ENCODE results near the gene CCDC7. TPM values are rescaled to one million over a fixed set of nuclear protein-coding genes. Genes with fewer than 3 reads are reported as not detected.

Gene CCDC7
- total RNA-seq, 2 donors from 2014 or later = 1.9 to 4.3 TPM

DNA sequence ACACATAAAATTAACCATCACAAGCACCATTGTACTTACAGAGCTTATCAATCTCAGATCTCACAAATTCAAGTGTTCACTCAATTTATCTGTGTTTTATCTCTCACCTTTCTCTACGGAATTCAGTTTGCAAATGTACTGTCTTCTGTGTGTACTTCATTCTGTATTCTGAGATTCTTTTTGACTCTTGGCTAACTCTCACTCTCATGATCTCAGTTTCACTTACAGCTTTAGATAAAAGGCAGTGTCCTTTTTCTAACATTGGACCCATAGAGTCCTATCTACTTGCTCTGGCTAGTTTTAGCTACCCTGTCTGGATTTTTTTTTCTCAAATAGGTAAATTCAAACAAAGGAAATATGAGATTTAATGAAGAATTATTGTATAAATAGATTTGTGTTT is 176.0 kb downstream of the CCDC7 start:
- H3K4me1 Mint-ChIP-seq = no peaks in the 10 kb centered on the region
- H3K9me3 ChIP-seq (ENCODE audit: control insufficient read depth, low read length) = no peaks in the 10 kb centered on the region
- no peak overlapping the region for H3K27ac ChIP-seq (ENCODE audit: low read depth, low read length)
- no peak overlapping the region for H3K4me3 ChIP-seq (ENCODE audit: low read length)
- peaks cover 6% of the 10 kb centered on the region for H3K9me3 Mint-ChIP-seq
- TF ChIP-seq, protein P1, sequence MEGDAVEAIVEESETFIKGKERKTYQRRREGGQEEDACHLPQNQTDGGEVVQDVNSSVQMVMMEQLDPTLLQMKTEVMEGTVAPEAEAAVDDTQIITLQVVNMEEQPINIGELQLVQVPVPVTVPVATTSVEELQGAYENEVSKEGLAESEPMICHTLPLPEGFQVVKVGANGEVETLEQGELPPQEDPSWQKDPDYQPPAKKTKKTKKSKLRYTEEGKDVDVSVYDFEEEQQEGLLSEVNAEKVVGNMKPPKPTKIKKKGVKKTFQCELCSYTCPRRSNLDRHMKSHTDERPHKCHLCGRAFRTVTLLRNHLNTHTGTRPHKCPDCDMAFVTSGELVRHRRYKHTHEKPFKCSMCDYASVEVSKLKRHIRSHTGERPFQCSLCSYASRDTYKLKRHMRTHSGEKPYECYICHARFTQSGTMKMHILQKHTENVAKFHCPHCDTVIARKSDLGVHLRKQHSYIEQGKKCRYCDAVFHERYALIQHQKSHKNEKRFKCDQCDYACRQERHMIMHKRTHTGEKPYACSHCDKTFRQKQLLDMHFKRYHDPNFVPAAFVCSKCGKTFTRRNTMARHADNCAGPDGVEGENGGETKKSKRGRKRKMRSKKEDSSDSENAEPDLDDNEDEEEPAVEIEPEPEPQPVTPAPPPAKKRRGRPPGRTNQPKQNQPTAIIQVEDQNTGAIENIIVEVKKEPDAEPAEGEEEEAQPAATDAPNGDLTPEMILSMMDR (conservative IDR thresholded peaks at IDR 0.05) = no peak
- H3K27me3 ChIP-seq (ENCODE audit: control insufficient read depth, insufficient read depth, low read length, poor library complexity, severe bottlenecking) = no peaks in the 10 kb centered on the region
- H3K4me3 Mint-ChIP-seq = no peak overlapping the region
- 40 to 48% methylated on average over 1 of the region's 1 CpG for WGBS, 2 experiments (ENCODE audit: insufficient coverage in 1 of 2, insufficient read length in 1 of 2)
- no peaks in the 10 kb centered on the region for H3K27me3 Mint-ChIP-seq (ENCODE audit: insufficient read depth)
- DNase-seq = no peak
- no peak overlapping the region for H3K27ac Mint-ChIP-seq
- no peaks in the 10 kb centered on the region for H3K4me1 ChIP-seq (ENCODE audit: control insufficient read depth, insufficient read depth, low read length)
- no peaks in the 10 kb centered on the region for H3K36me3 Mint-ChIP-seq (ENCODE audit: low read depth)
- H3K9ac ChIP-seq (ENCODE audit: extremely low read depth, low read length, poor library complexity, severe bottlenecking) = no peak overlapping the region
- H3K36me3 ChIP-seq (ENCODE audit: control insufficient read depth, insufficient read depth, low read length) = no peaks in the 10 kb centered on the region

DNA sequence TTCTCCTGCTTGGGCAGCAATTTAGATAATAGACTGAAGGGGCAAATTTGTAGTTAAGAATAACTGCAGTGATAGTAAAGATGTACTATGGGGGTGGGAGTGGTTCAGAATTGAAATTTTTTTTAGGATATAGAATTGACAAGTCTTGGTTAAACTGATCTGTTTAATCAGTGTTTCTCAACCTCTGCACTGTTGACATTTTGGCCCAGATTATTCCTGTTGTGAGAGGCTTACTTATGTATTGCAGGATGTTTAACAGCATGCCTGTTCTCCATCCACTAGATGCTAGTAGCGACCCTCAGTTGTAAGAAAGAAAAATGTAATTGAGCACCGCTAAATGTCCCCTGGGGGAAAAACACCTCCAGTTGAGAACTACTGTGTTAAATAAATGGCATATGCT is 176.5 kb downstream of the CCDC7 start:
- H3K36me3 Mint-ChIP-seq (ENCODE audit: low read depth) = no peaks in the 10 kb centered on the region
- no peak overlapping the region for H3K4me3 ChIP-seq (ENCODE audit: low read length)

DNA sequence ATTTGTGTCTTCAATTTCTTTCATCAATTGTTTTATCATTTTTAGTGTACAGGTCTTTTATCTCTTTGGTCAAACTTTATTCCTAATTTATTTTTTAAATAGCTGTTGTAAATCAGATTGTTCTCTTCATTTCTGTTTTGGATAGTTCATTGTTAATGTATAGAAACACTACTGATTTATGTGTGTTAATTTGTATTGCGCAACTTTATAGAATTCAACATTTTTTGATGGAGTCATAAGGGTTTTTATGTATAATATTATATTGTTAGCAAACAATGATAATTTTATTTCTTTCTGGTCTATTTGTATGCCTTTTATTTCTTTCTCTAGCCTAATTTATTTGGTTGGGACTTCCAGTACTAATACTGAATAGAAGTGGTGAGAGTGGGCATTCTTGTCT is 181.2 kb downstream of the CCDC7 start:
- Mint-ChIP-seq H3K27ac (no peak overlapping the region), H3K4me3 (no peak overlapping the region), H3K9me3 (peaks cover 7% of the 10 kb centered on the region), H3K36me3 (ENCODE audit: low read depth) (no peaks in the 10 kb centered on the region), H3K27me3 (ENCODE audit: insufficient read depth) (no peaks in the 10 kb centered on the region), H3K4me1 (no peaks in the 10 kb centered on the region)
- H3K27me3 ChIP-seq (ENCODE audit: control insufficient read depth, insufficient read depth, low read length, poor library complexity, severe bottlenecking) = no peaks in the 10 kb centered on the region
- DNase-seq = no peak
- H3K4me3 ChIP-seq (ENCODE audit: low read length) = no peak overlapping the region
- H3K27ac ChIP-seq (ENCODE audit: low read depth, low read length) = no peak overlapping the region
- no peaks in the 10 kb centered on the region for H3K4me1 ChIP-seq (ENCODE audit: control insufficient read depth, insufficient read depth, low read length)
- H3K9me3 ChIP-seq (ENCODE audit: control insufficient read depth, low read length) = no peaks in the 10 kb centered on the region
- no peak overlapping the region for H3K9ac ChIP-seq (ENCODE audit: extremely low read depth, low read length, poor library complexity, severe bottlenecking)
- no peaks in the 10 kb centered on the region for H3K36me3 ChIP-seq (ENCODE audit: control insufficient read depth, insufficient read depth, low read length)
- TF ChIP-seq, protein P1 (conservative IDR thresholded peaks at IDR 0.05) = no peak
- 86% methylated on average over 1 of the region's 1 CpG; no CpG with 5 or more reads in 1 of the 2 experiments for WGBS, 2 experiments (ENCODE audit: insufficient coverage in 1 of 2, insufficient read length in 1 of 2)

More for the DNA sequence above, 176.5 kb downstream of the CCDC7 start:
- Mint-ChIP-seq H3K9me3 (peaks cover 7% of the 10 kb centered on the region), H3K4me1 (no peaks in the 10 kb centered on the region), H3K4me3 (no peak overlapping the region), H3K27ac (no peak overlapping the region), H3K27me3 (ENCODE audit: insufficient read depth) (no peaks in the 10 kb centered on the region)
- H3K9me3 ChIP-seq (ENCODE audit: control insufficient read depth, low read length) = no peaks in the 10 kb centered on the region
- no peak for DNase-seq
- WGBS, 2 experiments (ENCODE audit: insufficient coverage in 1 of 2, insufficient read length in 1 of 2) = 76 to 100% methylated on average over 1 to 2 of the region's 2 CpGs
- TF ChIP-seq, protein P1 (conservative IDR thresholded peaks at IDR 0.05) = no peak
- no peak overlapping the region for H3K27ac ChIP-seq (ENCODE audit: low read depth, low read length)
- no peak overlapping the region for H3K9ac ChIP-seq (ENCODE audit: extremely low read depth, low read length, poor library complexity, severe bottlenecking)
- H3K27me3 ChIP-seq (ENCODE audit: control insufficient read depth, insufficient read depth, low read length, poor library complexity, severe bottlenecking) = no peaks in the 10 kb centered on the region
- H3K4me1 ChIP-seq (ENCODE audit: control insufficient read depth, insufficient read depth, low read length) = no peaks in the 10 kb centered on the region
- no peaks in the 10 kb centered on the region for H3K36me3 ChIP-seq (ENCODE audit: control insufficient read depth, insufficient read depth, low read length)

Data from endodermal cell (in vitro differentiated cells).